BE2C (cell line): ENCODE data around the gene PPP1R1B.

Experiments used
- DNase-seq: peaks from one replicate; pipeline ENCODE4 v3.0.0-alpha.2; 2020
- H3K27me3 ChIP-seq: fragments of 250-450 bp; sonication (Bioruptor Pico); 2 replicates; pipeline ENCODE4 v1.5.1; 2020; ENCODE audit warnings: mild to moderate bottlenecking
- H3K36me3 ChIP-seq: fragments of 250-450 bp; sonication (Bioruptor Pico); 2 replicates; pipeline ENCODE4 v1.5.1; 2020; ENCODE audit warnings: mild to moderate bottlenecking
- H3K4me1 ChIP-seq: fragments of 250-450 bp; sonication (Bioruptor Pico); 2 replicates; pipeline ENCODE4 v1.5.1; 2020
- H3K4me3 ChIP-seq: 2 replicates; pipeline ENCODE4 v1.5.1; 2011; ENCODE audit warnings: low read depth, low read length
- H3K9me3 ChIP-seq: fragments of 250-450 bp; sonication (Bioruptor Pico); 2 replicates; pipeline ENCODE4 v1.5.1; 2020
- CTCF ChIP-seq: IDR thresholded peaks from 2 replicates; pipeline ENCODE4 v1.5.1; 2012; ENCODE audit warnings: mild to moderate bottlenecking, low read depth, low read length

Gene PPP1R1B

GRCh38 chr17:39602533-39603303, 24.0 kb upstream of the PPP1R1B start:
- H3K9me3 ChIP-seq: no peaks in the 10 kb centered on the region
- no peak overlapping the region for H3K4me3 ChIP-seq
- no peak for TF ChIP-seq CTCF
- H3K36me3 ChIP-seq: no peaks in the 10 kb centered on the region
- H3K27me3 ChIP-seq: peaks cover 100% of the 10 kb centered on the region
- peaks cover 6% of the 10 kb centered on the region for H3K4me1 ChIP-seq
- DNase-seq: no peak

- no peak for TF ChIP-seq CTCF
- Histone ChIP-seq H3K27me3 (peaks cover 100% of the 10 kb centered on the region), H3K4me1 (peaks cover 6% of the 10 kb centered on the region), H3K9me3 (no peaks in the 10 kb centered on the region), H3K4me3 (no peak overlapping the region), H3K36me3 (no peaks in the 10 kb centered on the region)
- DNase-seq: no peak
These were observed 23.3 kb upstream of the PPP1R1B start for GRCh38 chr17:39603304-39604016.

GRCh38 chr17:39604911-39605491, 21.8 kb upstream of the PPP1R1B start:
- DNase-seq: no peak
- Histone ChIP-seq H3K4me1 (no peaks in the 10 kb centered on the region), H3K27me3 (peaks cover 100% of the 10 kb centered on the region), H3K9me3 (no peaks in the 10 kb centered on the region), H3K4me3 (no peak overlapping the region), H3K36me3 (no peaks in the 10 kb centered on the region)
- no peak for TF ChIP-seq CTCF

- no peaks in the 10 kb centered on the region for H3K36me3 ChIP-seq
- TF ChIP-seq CTCF: no peak
- peaks cover 93% of the 10 kb centered on the region for H3K27me3 ChIP-seq
- no peaks in the 10 kb centered on the region for H3K9me3 ChIP-seq
- no peak for DNase-seq
- no peaks in the 10 kb centered on the region for H3K4me1 ChIP-seq
- H3K4me3 ChIP-seq: no peak overlapping the region
These were observed 21.0 kb upstream of the PPP1R1B start for GRCh38 chr17:39605492-39606433.

GRCh38 chr17:39606434-39607056, 20.2 kb upstream of the PPP1R1B start:
- H3K4me3 ChIP-seq: no peak overlapping the region
- no peaks in the 10 kb centered on the region for H3K4me1 ChIP-seq
- no peaks in the 10 kb centered on the region for H3K9me3 ChIP-seq
- DNase-seq: no peak
- peaks cover 85% of the 10 kb centered on the region for H3K27me3 ChIP-seq
- H3K36me3 ChIP-seq: no peaks in the 10 kb centered on the region
- no peak for TF ChIP-seq CTCF
